Fibroblast of mammary gland (primary cell): ENCODE data around the gene EPHA7.

Experiments used
- DNase-seq: peaks from one replicate; pipeline ENCODE4 v3.0.0-alpha.2; 2010; ENCODE audit warnings: low read depth
- H3K4me3 ChIP-seq: 2 replicates; pipeline ENCODE4 v1.5.1; 2011; ENCODE audit warnings: low read depth, mild to moderate bottlenecking, low read length, moderate library complexity; ENCODE audit not compliant: control insufficient read depth
- TF ChIP-seq, protein P1 (sequence below): conservative IDR thresholded peaks from 2 replicates; pipeline ENCODE4 v1.5.1; 2011; ENCODE audit warnings: low read depth, low read length, inconsistent platforms; ENCODE audit not compliant: control insufficient read depth, insufficient read depth

Gene EPHA7

DNA sequence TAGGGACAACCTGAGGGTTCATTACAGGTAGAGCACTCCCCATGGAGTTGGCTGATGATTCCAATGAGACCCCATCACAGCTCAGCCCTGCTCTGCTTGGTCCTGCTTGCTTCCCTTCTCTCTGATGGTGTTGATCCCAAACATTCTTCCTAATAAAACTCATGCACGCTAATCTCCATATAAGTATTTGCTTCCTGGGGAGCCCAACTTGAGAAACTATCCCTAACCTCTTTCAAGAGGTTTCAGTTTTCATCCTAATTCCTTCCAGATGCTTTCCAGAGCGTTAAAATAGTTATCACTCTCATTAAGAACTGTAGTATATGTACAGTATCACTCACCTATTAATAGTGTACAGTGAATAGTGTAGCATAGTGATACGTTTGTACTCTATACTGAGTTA is 68.1 kb downstream of the EPHA7 start:
- no peak for DNase-seq
- TF ChIP-seq, protein P1, sequence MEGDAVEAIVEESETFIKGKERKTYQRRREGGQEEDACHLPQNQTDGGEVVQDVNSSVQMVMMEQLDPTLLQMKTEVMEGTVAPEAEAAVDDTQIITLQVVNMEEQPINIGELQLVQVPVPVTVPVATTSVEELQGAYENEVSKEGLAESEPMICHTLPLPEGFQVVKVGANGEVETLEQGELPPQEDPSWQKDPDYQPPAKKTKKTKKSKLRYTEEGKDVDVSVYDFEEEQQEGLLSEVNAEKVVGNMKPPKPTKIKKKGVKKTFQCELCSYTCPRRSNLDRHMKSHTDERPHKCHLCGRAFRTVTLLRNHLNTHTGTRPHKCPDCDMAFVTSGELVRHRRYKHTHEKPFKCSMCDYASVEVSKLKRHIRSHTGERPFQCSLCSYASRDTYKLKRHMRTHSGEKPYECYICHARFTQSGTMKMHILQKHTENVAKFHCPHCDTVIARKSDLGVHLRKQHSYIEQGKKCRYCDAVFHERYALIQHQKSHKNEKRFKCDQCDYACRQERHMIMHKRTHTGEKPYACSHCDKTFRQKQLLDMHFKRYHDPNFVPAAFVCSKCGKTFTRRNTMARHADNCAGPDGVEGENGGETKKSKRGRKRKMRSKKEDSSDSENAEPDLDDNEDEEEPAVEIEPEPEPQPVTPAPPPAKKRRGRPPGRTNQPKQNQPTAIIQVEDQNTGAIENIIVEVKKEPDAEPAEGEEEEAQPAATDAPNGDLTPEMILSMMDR: no peak
- no peak overlapping the region for H3K4me3 ChIP-seq

DNA sequence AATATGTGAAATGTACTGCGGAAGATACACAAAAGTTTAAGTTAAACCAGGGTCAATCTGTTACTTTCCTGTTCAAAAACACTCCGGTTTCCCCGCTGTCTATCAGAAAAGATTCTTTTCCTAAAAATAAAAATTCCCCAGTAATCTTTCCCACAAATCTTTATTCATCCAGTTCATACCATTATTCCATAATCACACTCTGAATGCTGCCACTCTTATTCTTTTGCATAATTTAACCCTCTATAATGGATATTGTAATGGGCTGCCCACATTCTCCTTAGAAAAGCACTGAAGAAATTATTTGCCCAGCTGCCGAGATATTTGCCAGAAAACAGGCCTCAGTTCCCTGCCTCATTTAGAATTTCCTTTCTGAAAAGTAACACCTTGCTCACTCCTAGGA is 68.6 kb downstream of the EPHA7 start:
- DNase-seq: no peak
- TF ChIP-seq, protein P1: no peak
- no peak overlapping the region for H3K4me3 ChIP-seq

DNA sequence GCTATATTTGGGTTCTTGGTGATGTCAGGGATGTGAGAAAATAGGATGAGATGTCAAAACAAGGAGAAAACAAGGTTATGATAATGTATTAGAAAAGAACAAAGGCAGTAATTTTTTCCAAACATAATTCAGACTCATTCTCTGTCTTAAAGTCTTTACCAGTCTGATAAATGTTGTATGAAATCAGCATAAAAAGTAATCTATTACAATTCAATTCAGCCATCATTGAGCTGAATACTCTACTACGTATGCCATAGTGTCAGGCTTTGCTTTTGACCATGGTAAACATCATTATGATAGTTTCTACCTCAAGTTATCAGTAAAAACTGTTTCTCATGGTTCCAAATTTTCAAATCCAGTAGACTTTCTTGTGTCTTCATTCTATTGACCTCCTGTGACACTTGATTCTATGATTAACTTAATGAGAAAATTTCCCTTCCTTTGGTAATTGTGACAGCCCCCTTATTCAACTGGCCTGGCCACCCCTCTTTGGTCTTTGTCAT is 75.0 kb downstream of the EPHA7 start:
- TF ChIP-seq, protein P1: no peak
- no peak for DNase-seq
- no peak overlapping the region for H3K4me3 ChIP-seq

DNA sequence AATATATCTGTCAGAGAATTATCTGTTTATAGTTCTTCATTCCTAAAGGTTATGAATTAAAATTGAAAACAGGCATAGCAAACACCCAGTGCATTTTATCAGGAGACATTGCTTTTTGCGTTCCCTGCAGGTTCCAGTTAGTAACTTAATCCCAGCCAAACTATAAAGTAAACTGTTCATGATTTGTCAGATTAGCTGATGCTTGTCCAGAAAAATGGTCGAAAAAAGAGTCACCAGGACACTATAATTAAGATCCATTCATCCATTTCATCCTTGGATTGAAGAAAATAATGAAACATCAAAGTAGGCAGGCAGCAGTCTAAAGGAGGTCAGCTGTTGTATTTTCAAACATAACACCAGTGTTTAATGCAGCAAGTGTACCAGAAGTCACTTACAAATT is 75.9 kb downstream of the EPHA7 start:
- TF ChIP-seq, protein P1: no peak
- no peak overlapping the region for H3K4me3 ChIP-seq
- no peak for DNase-seq

DNA sequence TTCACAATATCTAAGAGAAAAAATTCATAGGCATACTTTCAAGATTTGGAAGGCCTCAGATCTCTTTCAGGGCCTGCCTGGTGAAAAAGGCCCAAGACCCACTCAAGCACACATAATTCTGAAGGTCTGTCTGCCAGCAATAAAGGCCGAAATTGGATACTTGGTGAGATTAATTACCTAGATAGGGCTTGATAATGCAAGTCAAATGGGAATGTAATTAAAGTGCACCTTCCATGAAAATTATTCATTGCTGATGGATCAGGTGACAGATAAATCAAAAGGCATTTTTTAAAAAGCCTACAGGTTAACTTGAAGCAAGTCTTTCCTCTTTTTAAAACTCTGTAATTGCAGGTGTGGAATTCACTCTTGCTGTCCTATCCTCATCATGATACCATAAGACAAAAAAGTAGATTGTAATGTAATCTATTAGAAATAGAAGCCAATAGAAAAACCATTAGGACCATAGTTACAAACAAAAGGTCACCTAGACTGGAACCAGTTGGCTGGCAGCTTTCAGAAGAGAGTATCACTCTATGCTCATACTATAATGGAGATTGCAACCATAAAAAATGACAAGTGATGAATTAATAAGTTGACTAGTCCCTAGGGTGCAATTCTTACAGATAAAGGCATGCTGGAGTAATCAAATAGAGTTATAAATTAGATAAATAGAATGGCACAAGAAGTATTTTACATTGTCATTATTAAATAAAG is 77.3 kb downstream of the EPHA7 start:
- H3K4me3 ChIP-seq: no peak overlapping the region
- TF ChIP-seq, protein P1: no peak

DNA sequence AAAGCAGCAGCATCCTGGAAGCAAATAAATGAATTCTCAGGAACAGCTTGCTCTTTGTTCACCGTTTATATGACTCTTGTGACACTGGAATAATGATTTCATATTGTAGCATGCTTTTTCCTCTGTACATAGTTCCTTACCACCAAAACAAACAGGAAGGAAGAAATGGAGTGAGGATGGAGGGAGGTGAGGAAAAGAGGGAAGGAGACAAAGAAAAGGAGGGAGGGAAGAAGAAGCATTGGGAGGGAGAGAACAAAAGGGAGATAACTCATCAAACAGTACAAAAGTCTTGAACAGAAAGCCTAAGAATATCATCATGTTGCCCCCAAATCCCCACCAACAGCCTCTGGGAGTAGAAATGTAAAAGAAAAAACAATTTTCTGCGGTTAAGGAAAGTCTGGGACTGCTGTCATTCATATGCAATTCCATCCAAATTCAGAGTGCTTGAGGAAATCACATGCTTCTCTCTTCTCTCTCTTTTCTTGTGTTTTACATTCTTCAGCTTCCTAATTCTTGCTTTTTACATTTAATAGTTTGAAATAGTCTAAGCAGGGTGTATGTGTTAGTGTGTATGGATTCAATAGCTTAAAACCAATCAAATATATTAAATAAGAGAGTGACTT is 81.5 kb downstream of the EPHA7 start:
- H3K4me3 ChIP-seq: no peak overlapping the region
- DNase-seq: no peak
- TF ChIP-seq, protein P1: no peak

More for the DNA sequence above, 77.3 kb downstream of the EPHA7 start:
- DNase-seq: no peak
